GDM1 (cell line): Measurements from ENCODE around the gene ATP5F1C.
"Not testable (repeated sequence)": the region's sequence is repeated elsewhere in the genome, so short reads cannot be mapped to it uniquely, and the experiment has no call there.

ENCODE experiments used
- DNase-seq: peaks from one replicate; lab custom pipeline; 2025; lab: John Stamatoyannopoulos, UW

Gene ATP5F1C

DNA sequence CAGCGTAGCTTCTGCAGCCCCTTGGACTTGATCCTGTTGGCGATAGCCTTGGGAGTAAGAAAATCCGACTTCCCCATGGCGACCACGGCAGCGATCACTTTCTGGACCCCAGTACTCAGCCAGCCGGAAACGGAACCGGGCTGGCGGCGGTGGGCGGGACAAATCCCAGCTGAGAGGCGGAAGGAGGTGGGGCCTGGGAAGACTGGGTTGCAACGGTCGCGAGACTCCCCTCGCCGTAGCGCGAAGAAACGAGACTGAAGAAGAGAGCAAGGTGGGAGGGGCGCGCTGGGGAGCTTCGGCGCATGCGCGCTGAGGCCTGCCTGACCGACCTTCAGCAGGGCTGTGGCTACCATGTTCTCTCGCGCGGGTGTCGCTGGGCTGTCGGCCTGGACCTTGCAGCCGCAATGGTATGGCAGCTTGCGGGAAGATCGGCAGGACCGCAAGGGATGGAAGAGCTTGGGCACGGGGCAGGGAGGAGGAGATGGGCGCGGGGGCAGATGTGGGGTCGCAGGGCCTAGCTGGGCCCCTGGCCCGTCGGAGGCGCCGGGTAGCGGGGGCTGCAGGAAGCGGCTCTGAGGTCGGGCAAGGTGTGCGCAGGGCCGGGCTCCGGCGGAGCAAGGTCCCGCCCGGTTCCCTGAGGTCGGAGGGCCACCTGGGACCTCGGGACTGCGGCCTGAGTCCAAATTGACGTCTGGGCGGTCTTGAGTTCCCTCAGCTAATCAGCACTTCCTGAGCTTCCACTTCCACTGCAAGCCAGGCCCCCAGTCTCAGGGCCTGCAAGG is at the start of gene ATP5F1C, which contains the start of gene KIN:
Gene ATP5F1C (plus strand): TSS at position 321 of the 782 bp plus-strand sequence. CDS start 31 bp downstream, at position 352.
Gene KIN (minus strand): TSS at position 137 of the 782 bp plus-strand sequence. CDS start 60 bp downstream, at position 77.
- DNase-seq: peak; percentile 92

DNA sequence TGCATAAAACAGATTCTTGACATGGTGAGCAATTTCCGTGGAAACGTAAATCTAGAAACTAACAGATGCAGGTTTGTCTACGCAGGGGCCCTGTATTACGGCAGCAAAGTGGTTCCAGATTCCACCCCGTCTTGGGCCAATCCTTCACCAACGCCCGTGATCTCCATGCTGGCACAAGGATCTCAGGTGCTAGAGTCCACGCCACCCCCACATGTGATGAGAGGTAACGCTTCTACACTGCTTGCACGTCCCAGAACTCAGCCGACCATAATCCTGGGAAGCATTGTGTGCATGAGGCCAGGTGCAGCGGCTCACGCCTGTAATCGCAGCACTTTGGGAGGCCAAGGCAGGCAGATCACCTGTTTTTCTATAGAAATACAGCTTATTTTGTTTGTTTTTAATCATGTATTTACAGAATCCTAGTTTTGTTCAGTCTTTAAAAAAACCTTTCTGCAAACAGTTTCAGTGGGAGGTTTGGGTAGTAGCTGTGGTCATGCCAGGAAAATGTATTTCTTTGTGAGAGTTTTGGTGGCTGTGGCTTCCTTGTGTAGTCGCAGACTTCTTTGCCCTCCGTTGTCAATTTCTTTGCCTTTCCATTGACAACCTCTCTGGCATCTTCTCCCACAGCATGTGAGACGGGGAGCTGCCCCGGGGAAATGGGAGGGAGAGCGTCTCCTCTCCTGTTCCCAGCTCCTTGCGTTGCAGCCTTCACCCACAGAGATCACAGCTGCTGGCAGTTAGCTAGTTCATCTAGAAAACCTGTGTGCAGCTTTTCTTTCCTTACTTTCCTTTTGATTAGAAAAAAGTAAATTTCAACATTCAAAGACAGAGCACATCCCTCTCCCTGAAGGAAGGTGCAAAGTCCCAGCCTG is 49.2 kb upstream of the ATP5F1C start:
- DNase-seq: no peak

DNA sequence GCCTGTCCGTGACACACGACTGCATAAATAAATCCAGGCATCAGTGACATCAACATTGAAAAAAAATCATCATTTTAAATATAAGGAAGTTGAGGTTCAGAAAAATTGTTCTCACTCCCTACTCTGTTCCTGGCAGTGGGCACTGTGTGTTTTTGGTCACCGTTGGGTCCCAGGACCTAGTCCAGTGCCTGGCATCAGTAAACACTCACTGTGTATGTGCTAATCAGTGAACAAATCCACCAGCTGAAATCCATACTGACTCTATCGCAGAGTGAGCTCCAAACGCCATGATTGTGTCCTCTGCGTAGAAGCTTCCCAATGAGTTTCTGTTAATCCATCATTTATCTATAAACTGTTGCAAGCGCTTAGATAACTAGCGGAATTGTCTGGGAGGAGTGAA is 43.7 kb upstream of the ATP5F1C start:
- DNase-seq: no peak

- DNase-seq: not testable (repeated sequence)
These were observed 39.3 kb upstream of the ATP5F1C start for GRCh38 chr10:7748637-7749036.

DNA sequence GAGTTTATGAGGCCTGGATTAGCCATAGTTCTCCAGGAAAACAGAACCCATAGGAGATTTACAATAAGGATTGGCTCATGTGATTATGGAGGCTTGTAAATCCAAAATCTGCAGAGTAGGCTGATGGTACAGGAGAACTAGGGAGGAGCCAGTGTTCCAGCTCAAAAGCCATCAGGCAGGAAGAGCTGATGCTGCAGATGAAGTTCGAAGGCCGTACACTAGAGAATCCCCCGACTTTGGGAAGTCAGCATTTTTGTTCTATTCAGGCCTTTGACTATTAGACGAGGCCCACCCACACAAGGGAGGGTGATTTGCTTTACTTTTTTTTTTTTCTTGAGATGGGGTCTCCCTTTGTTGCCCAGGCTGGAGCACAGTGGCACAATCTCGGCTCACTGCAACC is 37.8 kb upstream of the ATP5F1C start:
- DNase-seq: no peak

DNA sequence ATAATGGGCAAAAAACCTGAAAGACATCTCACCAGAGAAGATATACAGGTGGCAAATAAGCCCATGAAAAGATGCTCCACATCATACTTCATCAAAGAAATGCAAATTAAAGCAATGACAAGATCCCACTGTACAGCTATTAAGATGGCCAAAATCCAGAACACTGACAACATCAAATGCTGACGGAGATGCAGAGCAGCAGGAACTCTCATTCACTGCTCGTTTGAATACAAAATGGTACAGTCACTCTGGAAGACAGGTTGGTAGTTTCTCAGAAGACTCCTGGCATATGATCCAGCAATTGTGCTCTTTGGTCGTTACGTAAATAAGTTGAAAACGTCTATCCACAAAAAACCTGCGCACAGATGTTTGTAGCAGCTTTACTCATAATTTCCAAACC is 35.7 kb upstream of the ATP5F1C start:
- no peak for DNase-seq

GRCh38 chr10:7755103-7755502 is 32.9 kb upstream of the ATP5F1C start:
- no peak for DNase-seq

DNA sequence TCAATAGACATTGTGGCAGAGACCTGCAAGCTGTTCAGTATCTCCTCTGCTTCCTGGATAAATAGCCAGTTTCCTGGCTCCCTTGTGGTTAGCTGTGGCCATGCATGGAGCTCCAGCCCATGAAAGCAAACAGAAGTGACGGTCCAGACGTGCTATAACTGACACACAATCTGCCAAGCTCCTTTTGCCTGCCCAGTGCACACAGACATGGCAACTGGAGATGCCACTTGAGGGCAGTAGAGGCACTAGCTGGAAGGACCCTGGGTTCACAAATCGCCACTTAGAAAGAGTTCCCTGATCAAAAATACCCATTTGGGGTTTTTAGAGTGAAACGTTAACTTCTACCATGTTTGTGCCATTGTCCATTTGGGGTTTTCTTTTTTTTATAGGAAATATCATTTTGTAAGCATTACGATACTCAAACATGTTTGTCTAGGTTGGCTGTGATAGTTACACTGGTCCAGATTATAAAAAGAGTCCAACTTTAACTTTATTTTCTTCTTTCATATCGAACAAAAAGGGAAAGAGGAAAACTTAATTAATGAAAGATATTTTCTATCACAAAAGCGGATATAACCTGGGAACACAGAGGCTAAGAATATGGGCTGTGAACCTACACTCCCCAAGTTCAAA is 31.5 kb upstream of the ATP5F1C start:
- peak; percentile 20 for DNase-seq

GRCh38 chr10:7763929-7764328 is 24.0 kb upstream of the ATP5F1C start:
- DNase-seq: no peak

- DNase-seq: no peak
These were observed 21.7 kb upstream of the ATP5F1C start for GRCh38 chr10:7766241-7766640.

DNA sequence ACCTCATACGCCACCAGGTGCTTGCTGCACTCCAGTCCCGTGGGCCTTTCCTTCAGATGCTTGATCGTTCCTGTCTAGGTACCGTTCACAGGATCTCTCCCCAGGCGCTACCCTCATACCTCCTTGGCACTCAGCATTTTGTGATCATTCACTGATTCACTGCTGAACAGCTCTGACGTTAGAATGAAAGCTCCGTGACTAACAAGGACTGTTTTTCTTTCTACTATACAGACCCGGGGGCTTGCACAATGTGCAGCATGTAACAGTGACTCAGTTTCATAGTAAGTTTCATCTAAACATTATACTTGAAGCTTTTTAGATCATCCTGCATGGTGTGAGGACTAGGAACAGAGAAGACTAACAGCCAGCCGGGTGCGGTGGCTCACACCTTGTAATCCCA is 20.8 kb upstream of the ATP5F1C start:
- DNase-seq: no peak

- no peak for DNase-seq
These were observed 19.6 kb upstream of the ATP5F1C start for GRCh38 chr10:7768417-7768816.

- DNase-seq: no peak
These were observed 13.9 kb upstream of the ATP5F1C start for GRCh38 chr10:7773845-7774801.

GRCh38 chr10:7776777-7777176 is 11.2 kb upstream of the ATP5F1C start:
- no peak for DNase-seq

- not testable (repeated sequence) for DNase-seq
These were observed 5.8 kb upstream of the ATP5F1C start for GRCh38 chr10:7782194-7782593.

GRCh38 chr10:7786430-7786829 is 1.5 kb upstream of the ATP5F1C start:
- DNase-seq: no peak

GRCh38 chr10:7787150-7787856 is 674 bp upstream of the ATP5F1C start:
- DNase-seq: no peak

- DNase-seq: no peak
These were observed 786 bp downstream of the ATP5F1C start for GRCh38 chr10:7788639-7789286.

DNA sequence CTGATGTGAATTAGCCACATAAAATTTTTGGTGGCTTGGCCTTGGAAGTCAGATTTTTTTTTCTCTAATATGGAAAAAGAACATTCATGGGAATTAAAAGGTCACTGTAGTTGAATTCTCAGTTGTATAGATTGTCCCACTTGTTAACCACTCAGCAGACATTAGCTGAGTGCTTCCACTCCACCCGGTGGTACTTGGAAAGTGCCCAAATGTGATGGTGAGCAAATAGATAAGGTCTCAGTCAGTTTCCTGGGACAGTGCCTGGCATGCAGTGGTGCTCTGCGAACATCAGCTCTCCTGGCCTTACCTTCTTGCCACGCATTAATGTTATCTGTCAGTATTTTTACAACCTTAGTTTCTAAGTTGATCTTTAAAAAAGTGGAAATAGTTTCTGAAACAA is 1.4 kb downstream of the ATP5F1C start:
- DNase-seq: no peak

DNA sequence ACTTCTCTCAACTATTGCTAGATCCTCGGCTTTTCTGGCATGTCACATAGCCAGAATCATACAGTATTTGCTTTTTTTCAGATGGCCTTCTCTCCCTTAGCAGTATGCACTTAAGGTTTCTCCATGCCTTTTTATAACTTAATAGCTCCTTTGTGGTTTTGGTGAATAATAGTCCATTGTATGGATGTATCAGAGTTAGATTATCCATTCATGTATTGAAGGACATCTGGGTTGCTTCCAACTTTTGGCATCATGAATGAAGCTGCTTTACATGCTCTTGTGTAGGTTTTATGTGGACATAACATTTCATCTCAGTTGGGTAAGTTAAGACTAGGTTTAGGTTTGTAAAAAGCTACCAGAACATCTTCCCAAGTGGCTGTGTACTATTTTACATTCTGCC is 4.6 kb downstream of the ATP5F1C start:
- no peak for DNase-seq
